BE2C (cell line): Measurements from ENCODE around the gene B3GALNT2.

Experiments used
- DNase-seq: peaks from one replicate; pipeline ENCODE4 v3.0.0-alpha.2; 2020
- H3K27me3 ChIP-seq: fragments of 250-450 bp; sonication (Bioruptor Pico); 2 replicates; pipeline ENCODE4 v1.5.1; 2020; ENCODE audit warnings: mild to moderate bottlenecking
- H3K36me3 ChIP-seq: fragments of 250-450 bp; sonication (Bioruptor Pico); 2 replicates; pipeline ENCODE4 v1.5.1; 2020; ENCODE audit warnings: mild to moderate bottlenecking
- H3K4me1 ChIP-seq: fragments of 250-450 bp; sonication (Bioruptor Pico); 2 replicates; pipeline ENCODE4 v1.5.1; 2020
- H3K4me3 ChIP-seq: 2 replicates; pipeline ENCODE4 v1.5.1; 2011; ENCODE audit warnings: low read depth, low read length
- H3K9me3 ChIP-seq: fragments of 250-450 bp; sonication (Bioruptor Pico); 2 replicates; pipeline ENCODE4 v1.5.1; 2020
- TF ChIP-seq, protein P1 (sequence below): IDR thresholded peaks from 2 replicates; pipeline ENCODE4 v1.5.1; 2012; ENCODE audit warnings: mild to moderate bottlenecking, low read depth, low read length

The B3GALNT2 gene

DNA sequence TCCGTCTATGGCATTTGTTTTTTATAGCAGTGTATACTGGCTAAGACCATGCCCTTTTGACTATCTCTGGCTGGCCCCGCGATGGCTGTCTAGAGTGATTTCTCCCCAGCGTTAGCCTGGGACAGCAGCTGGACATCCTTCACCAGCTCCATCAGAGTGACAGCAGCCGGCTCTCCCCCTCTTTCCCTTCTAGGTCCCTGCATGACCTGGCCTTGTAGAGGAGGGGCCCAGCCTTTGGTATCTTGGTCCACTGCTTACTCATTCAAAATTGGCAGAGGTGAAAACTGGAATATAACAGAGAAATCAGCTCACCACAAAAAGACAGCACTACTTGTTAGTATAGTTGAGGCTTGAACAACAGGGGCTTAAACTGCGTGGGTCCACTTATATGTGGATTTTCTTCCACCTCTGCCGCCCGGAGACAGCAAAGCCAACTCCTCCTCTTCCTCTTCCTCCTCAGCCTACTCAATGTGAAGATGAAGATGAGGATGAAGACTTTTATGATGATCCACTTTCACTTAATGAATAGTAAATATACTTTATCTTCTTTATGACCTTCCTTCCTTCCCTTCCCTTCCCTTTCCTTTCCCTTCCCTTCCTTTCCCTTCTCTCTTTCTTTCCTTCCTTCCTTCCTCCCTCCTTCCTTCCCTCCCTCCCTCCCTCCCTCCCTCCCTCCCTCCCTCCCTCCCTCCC lies 29.4 kb upstream of the B3GALNT2 start:
- Histone ChIP-seq H3K27me3 (no peaks in the 10 kb centered on the region), H3K9me3 (no peaks in the 10 kb centered on the region), H3K36me3 (no peaks in the 10 kb centered on the region), H3K4me3 (no peak overlapping the region), H3K4me1 (no peaks in the 10 kb centered on the region)
- DNase-seq = no peak
- TF ChIP-seq, protein P1, sequence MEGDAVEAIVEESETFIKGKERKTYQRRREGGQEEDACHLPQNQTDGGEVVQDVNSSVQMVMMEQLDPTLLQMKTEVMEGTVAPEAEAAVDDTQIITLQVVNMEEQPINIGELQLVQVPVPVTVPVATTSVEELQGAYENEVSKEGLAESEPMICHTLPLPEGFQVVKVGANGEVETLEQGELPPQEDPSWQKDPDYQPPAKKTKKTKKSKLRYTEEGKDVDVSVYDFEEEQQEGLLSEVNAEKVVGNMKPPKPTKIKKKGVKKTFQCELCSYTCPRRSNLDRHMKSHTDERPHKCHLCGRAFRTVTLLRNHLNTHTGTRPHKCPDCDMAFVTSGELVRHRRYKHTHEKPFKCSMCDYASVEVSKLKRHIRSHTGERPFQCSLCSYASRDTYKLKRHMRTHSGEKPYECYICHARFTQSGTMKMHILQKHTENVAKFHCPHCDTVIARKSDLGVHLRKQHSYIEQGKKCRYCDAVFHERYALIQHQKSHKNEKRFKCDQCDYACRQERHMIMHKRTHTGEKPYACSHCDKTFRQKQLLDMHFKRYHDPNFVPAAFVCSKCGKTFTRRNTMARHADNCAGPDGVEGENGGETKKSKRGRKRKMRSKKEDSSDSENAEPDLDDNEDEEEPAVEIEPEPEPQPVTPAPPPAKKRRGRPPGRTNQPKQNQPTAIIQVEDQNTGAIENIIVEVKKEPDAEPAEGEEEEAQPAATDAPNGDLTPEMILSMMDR = no peak

DNA sequence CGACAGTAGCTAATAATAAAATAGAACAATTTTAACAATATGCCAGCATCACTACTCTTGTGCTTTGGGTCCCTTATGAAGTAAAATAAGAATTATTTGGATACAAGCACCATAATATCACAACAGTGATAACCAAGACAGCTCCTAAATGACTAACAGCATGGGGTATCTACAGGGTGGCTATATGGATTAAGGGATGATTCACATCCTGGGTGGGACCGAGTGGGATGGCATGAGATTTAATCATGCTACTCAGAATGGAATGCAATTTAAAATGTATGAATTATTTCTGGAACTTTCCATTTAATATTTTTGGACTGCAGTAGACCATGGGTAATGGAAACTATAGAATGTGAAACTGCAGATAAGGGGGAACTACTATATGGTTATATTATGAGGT lies 28.1 kb upstream of the B3GALNT2 start:
- no peak for DNase-seq
- no peak overlapping the region for H3K4me3 ChIP-seq
- no peaks in the 10 kb centered on the region for H3K4me1 ChIP-seq
- no peaks in the 10 kb centered on the region for H3K9me3 ChIP-seq
- TF ChIP-seq, protein P1 = no peak
- no peaks in the 10 kb centered on the region for H3K36me3 ChIP-seq
- H3K27me3 ChIP-seq = no peaks in the 10 kb centered on the region

DNA sequence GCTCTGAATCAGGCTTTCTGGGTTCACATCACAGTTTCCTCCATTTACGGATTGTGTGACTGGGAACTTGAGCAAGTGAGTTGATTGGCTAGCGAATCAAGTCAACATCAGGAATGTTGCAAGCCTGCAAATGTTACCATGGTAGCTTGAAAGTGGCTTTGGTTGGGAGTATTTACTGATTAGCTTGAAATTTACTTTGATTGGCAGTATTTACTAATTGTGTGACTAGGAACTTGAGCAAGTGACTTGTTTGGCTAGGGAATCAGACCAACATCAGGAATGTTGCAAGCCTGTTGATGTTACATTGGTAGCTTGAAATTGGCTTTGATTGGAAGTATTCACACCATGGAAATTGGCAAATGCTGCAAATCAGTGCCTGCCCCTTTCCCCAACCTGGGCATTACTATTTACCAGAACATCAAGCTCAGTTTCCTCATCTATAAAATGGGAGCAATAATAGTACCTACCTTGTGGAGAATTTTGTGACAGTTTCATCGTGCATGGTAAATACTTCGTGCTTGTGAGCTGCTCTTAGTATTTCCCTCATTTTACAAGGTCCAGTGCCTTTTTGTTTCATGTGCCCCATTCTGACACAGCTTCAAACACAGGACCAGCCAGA lies 23.1 kb upstream of the B3GALNT2 start:
- no peaks in the 10 kb centered on the region for H3K27me3 ChIP-seq
- H3K36me3 ChIP-seq = no peaks in the 10 kb centered on the region
- no peaks in the 10 kb centered on the region for H3K4me1 ChIP-seq
- DNase-seq = no peak
- TF ChIP-seq, protein P1 = no peak
- no peak overlapping the region for H3K4me3 ChIP-seq
- no peaks in the 10 kb centered on the region for H3K9me3 ChIP-seq

DNA sequence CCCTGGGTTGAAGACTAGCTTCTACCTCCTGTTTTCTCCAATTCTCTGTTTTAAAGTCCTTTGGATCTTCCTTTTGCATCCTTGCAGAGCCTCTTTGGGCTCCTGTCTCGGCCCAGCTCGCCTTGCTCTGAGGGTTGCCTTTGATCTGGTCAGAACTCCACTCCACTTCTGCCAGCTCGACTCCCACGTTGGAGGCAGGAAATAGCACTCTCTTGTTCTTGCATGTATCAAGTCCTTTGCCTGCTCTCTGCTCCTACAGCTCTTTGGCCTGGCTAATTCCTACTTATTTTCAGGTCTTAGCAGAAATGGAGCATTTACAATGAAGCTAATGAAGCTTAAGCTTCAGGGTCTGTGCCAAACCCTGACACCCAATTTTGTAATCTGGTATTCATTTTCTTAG lies 21.1 kb upstream of the B3GALNT2 start:
- no peaks in the 10 kb centered on the region for H3K36me3 ChIP-seq
- H3K4me1 ChIP-seq = no peaks in the 10 kb centered on the region
- TF ChIP-seq, protein P1 = no peak
- no peaks in the 10 kb centered on the region for H3K9me3 ChIP-seq
- H3K27me3 ChIP-seq = no peaks in the 10 kb centered on the region
- H3K4me3 ChIP-seq = no peak overlapping the region
- no peak for DNase-seq

DNA sequence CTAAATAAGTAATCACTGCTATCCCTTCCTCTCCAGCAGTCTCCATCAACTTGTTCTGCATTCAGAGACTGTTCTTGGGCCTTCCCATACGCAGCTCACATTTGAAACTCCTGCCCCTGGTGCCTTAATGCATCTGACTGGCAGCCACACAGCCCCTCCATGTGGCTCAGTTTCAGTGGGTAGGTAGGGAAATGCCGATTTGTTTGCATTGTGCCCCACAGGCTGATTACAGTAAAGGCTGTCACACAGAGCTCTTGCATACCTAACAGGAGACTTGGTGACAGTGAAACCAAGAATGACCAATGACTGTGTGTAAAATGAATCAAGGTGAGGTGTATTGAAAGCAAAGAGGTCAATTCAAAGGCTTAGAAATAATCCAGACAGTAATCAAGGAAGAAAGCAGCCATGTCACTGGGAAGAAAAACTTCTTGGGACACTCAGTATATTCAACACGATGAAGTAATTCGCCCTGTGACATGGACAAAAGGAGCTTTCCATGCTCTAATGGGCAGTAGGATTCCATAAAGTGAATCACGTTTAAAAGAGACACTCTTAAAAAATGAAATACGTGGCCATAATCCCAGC lies 12.7 kb upstream of the B3GALNT2 start:
- TF ChIP-seq, protein P1 = no peak
- Histone ChIP-seq H3K4me1 (no peaks in the 10 kb centered on the region; the same call in 1 of the 2 replicates), H3K9me3 (no peaks in the 10 kb centered on the region), H3K36me3 (no peaks in the 10 kb centered on the region), H3K4me3 (no peak overlapping the region), H3K27me3 (no peaks in the 10 kb centered on the region)
- DNase-seq = no peak
